Endothelial cell of umbilical vein (primary cell): Measurements from ENCODE around the gene VIPAS39. TPM values are rescaled to one million over a fixed set of nuclear protein-coding genes. Genes with fewer than 3 reads are reported as not detected.

ENCODE experiments used
- BruUV-seq: library from RNA; stranded (reverse); fragments of 400-500 nt; replicated peaks from 2 replicates; lab custom pipeline; 2021; lab: Mats Ljungman, UMichigan
- CTCF ChIA-PET: fragments of 300-600, 350-600 bp; sonication (Branson Sonifier 250); formaldehyde crosslinking; loops from one replicate; lab custom pipeline; 2021; ENCODE audit warnings: antibody characterized with exemption, inconsistent platforms; lab: Charles Lee
- POLR2A ChIA-PET: fragments of 300-600, 350-600 bp; sonication (Branson Sonifier 250); formaldehyde crosslinking; loops from one replicate; lab custom pipeline; 2021; ENCODE audit warnings: antibody characterized with exemption, inconsistent platforms; lab: Charles Lee
- DNase-seq: peaks from one replicate; pipeline ENCODE4 v3.0.0-alpha.2; 2011; ENCODE audit warnings: low read depth, low spot score
- FAIRE-seq: peaks from 2 replicates; lab custom pipeline; 2011; peaks lifted over from hg19 to GRCh38; lab: Jason Lieb, UNC
- H2AFZ ChIP-seq: 2 replicates; pipeline ENCODE4 v1.6.0; 2012; ENCODE audit warnings: low read depth, low read length, control low read depth, inconsistent platforms
- H3K27ac ChIP-seq: 2 replicates; pipeline ENCODE4 v1.5.1; 2011; ENCODE audit warnings: low read depth, mild to moderate bottlenecking, control low read depth, low read length, moderate library complexity; ENCODE audit not compliant: insufficient read depth
- H3K27me3 ChIP-seq, 2 experiments: 2 replicates each; pipeline versions ENCODE4 v1.6.0 to v1.6.1; 2011; ENCODE audit warnings: low read length in 2 of 2, mixed read lengths in 1 of 2; ENCODE audit not compliant: control insufficient read depth in 2 of 2, insufficient read depth in 2 of 2
- H3K36me3 ChIP-seq, 2 experiments: 2 replicates in 1 of 2; 3 replicates in 1 of 2; pipeline ENCODE4 v1.5.1; 2011; ENCODE audit warnings: low read length in 2 of 2, mild to moderate bottlenecking in 1 of 2, moderate library complexity in 1 of 2; ENCODE audit not compliant: control insufficient read depth in 2 of 2, insufficient read depth in 2 of 2; ENCODE audit errors: extremely low read depth in 1 of 2
- H3K4me1 ChIP-seq: 3 replicates; pipeline ENCODE4 v1.5.1; 2011; ENCODE audit warnings: mild to moderate bottlenecking, low read length; ENCODE audit not compliant: control insufficient read depth, insufficient read depth; ENCODE audit errors: extremely low read depth
- H3K4me2 ChIP-seq: 2 replicates; pipeline ENCODE4 v1.6.1; 2011; ENCODE audit warnings: low read length, control low read depth, mixed read lengths; ENCODE audit not compliant: insufficient read depth
- H3K4me3 ChIP-seq, 3 experiments: fragments of 200-600 bp in 1 of 3; sonication (generic), shearing (Covaris generic) in 1 of 3; replicated peaks in 1 of 3; 2 replicates each; pipeline ENCODE4 v1.5.1; 2011 to 2016; ENCODE audit warnings: control low read depth in 3 of 3, low read length in 3 of 3, mild to moderate bottlenecking in 2 of 3, inconsistent platforms in 1 of 3, low read depth in 1 of 3, moderate library complexity in 1 of 3; ENCODE audit not compliant: insufficient read depth in 1 of 3
- H3K79me2 ChIP-seq: 2 replicates; pipeline ENCODE4 v1.6.0; 2012; ENCODE audit warnings: low read length, inconsistent platforms; ENCODE audit not compliant: control insufficient read depth, insufficient read depth
- H3K9ac ChIP-seq: replicated peaks from 2 replicates; pipeline ENCODE3; 2011; ENCODE audit warnings: low read length, control low read depth; ENCODE audit not compliant: insufficient read depth; ENCODE audit errors: extremely low read depth
- H3K9me1 ChIP-seq: replicated peaks from 3 replicates; pipeline ENCODE4 v1.6.0; 2011; ENCODE audit warnings: mild to moderate bottlenecking, low read length; ENCODE audit not compliant: control insufficient read depth, insufficient read depth; ENCODE audit errors: extremely low read depth
- H3K9me3 ChIP-seq: replicated peaks from 2 replicates; pipeline ENCODE4 v1.5.1; 2012; ENCODE audit warnings: low read length, inconsistent platforms; ENCODE audit not compliant: control insufficient read depth, insufficient read depth
- H4K20me1 ChIP-seq: replicated peaks from 2 replicates; pipeline ENCODE3; 2011; ENCODE audit warnings: mild to moderate bottlenecking, low read length; ENCODE audit not compliant: control insufficient read depth, insufficient read depth; ENCODE audit errors: extremely low read depth
- CTCF ChIP-seq, 2 donors: IDR thresholded peaks; 1 replicate in 1 of 2; 2 replicates in 1 of 2; pipeline ENCODE4 v1.5.1; 2011; ENCODE audit warnings: low read length in 2 of 2, mild to moderate bottlenecking in 2 of 2, moderate library complexity in 2 of 2, control low read depth in 1 of 2, inconsistent platforms in 1 of 2, low read depth in 1 of 2; ENCODE audit not compliant: insufficient read depth in 1 of 2; ENCODE audit errors: extremely low read depth in 1 of 2
- EZH2 ChIP-seq: IDR thresholded peaks from 2 replicates; pipeline ENCODE4 v1.6.1; 2012; ENCODE audit warnings: borderline replicate concordance, low read depth, mild to moderate bottlenecking, moderate library complexity, low read length, inconsistent platforms; ENCODE audit not compliant: severe bottlenecking
- FOS ChIP-seq: IDR thresholded peaks from 2 replicates; pipeline ENCODE4 v1.6.1; 2011; ENCODE audit warnings: mild to moderate bottlenecking, low read length, moderate library complexity, borderline replicate concordance; ENCODE audit not compliant: insufficient read depth
- GATA2 ChIP-seq: IDR thresholded peaks from 2 replicates; pipeline ENCODE4 v1.7.0; 2011; ENCODE audit warnings: low read depth, mild to moderate bottlenecking, moderate library complexity, mixed read lengths, low read length; ENCODE audit not compliant: insufficient read length, insufficient read depth
- JUN ChIP-seq: IDR thresholded peaks from 2 replicates; pipeline ENCODE4 v1.6.1; 2011; ENCODE audit warnings: borderline replicate concordance, low read depth; ENCODE audit not compliant: insufficient read length, insufficient read depth
- MAX ChIP-seq: IDR thresholded peaks from 2 replicates; pipeline ENCODE4 v1.6.1; 2011; ENCODE audit not compliant: insufficient read depth, insufficient read length
- MYC ChIP-seq: IDR thresholded peaks from one replicate; pipeline ENCODE4 v1.6.1; 2011; ENCODE audit warnings: mild to moderate bottlenecking, low read depth, low read length
- POLR2A ChIP-seq: IDR thresholded peaks from 2 replicates; pipeline ENCODE4 v1.6.1; 2012; ENCODE audit warnings: low read depth, mild to moderate bottlenecking, control low read depth, low read length
- POLR2AphosphoS5 ChIP-seq: IDR thresholded peaks from 2 replicates; pipeline ENCODE4 v1.6.1; 2012; ENCODE audit warnings: low read depth, mild to moderate bottlenecking, control low read depth, low read length, moderate library complexity; ENCODE audit not compliant: insufficient read depth
- dilution Hi-C: fragments of 300-500 bp; cut with MboI; formaldehyde crosslinking; loops from one replicate; pipeline ENCODE4 v1.15.0; 2019; ENCODE audit warnings: low sequenced_read_pairs; ENCODE audit not compliant: extremely low pct_ligation_motif_present
- intact Hi-C: fragments of 100-400 bp; cut with micrococcal nuclease; formaldehyde crosslinking; loops from one replicate; pipeline ENCODE4 v1.10.0; 2022
- polyA plus RNA-seq, 4 experiments: library from polyadenylated mRNA; depleted of rRNA in 3 of 4; stranded (reverse) in 3 of 4; unstranded in 1 of 4; fragments of >200 nt; gene quantifications; 2 replicates each; pipeline versions ENCODE4 v1.2.1 to v1.2.3, GENCODE V29; 2011 to 2012; ENCODE audit warnings: missing spikeins in 1 of 4
- total RNA-seq: library from RNA; stranded (reverse); gene quantifications from 2 replicates; pipeline ENCODE4 v1.2.3, GENCODE V29; 2021

VIPAS39 gene
- total and polyA plus RNA-seq, 2 donors (not counting 3 experiments of a cell fraction or from before 2014, with no cell fraction given), result 24.2 to 28.2 TPM

DNA sequence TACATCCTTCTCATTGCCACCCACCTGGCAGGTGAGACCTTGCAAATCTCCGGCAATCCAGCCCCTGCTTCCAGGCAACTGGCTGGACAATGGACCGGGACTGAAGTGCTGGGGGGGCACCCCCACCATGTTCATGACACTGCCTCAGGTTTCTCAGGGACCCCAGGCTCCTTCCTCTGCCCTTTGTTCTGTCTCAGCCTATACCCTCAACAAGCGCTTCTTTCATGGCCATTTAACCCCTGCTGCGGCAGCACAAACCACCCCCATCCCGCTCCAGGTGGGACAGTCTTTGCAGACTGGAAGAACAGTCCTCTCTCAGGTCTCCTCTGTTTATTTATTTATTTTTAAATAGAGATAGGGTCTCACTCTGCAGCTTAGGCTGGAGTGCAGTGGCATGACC lies 33.7 kb upstream of the VIPAS39 start:
- ChIA-PET CTCF (no interaction called here), POLR2A (no interaction called here)
- dilution Hi-C loops, result no loop called here
- H3K36me3 ChIP-seq, result no peaks in the 10 kb centered on the region
- FAIRE-seq (no peak), DNase-seq (no peak)
- H3K9me3 ChIP-seq, result no peaks in the 10 kb centered on the region
- no peak overlapping the region for H3K27ac ChIP-seq
- no peak overlapping the region for H2AFZ ChIP-seq
- no peaks in the 10 kb centered on the region for H3K79me2 ChIP-seq
- no peak overlapping the region for H3K4me2 ChIP-seq
- no peak overlapping the region for H3K9ac ChIP-seq
- H4K20me1 ChIP-seq, result no peaks in the 10 kb centered on the region
- no peaks in the 10 kb centered on the region for H3K4me1 ChIP-seq
- no peak for TF ChIP-seq EZH2
- no peak for TF ChIP-seq POLR2AphosphoS5
- H3K4me3 ChIP-seq, result no peak overlapping the region
- no peaks in the 10 kb centered on the region for H3K9me1 ChIP-seq
- intact Hi-C loops, result no loop called here
- no TSS peak for BruUV-seq
- H3K27me3 ChIP-seq, result no peaks in the 10 kb centered on the region

DNA sequence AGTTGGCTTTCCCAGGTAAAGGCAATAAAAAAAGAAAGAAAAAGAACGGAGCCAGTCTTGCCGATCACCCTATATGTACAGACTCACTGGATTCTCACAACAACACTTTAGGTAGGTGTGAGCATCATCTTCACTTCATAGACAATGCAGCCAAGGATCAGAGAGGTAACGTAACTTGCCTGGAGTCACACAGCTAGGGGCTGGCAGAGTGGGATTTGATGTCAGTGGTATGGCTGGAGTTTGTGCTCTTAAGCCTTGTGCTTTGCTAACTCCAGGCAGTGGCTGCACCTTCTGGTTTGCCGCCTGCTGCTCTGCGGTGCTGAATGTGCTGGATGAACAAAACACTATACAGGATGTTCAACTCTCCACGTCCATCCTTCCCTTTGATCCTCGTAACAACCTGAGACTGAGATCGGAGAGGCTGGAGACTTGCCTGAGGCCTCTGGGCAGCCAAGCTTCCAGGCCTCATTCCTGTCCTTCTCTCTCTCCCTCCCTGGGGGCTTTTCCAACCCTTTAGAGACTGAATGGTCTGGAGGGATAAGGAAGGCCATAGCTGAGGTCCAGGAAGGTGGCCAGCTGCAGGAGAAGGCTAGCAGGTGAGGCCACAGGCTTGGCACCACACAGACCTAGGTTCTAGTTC lies 33.1 kb upstream of the VIPAS39 start:
- FAIRE-seq (no peak), DNase-seq (no peak)
- no peaks in the 10 kb centered on the region for H3K79me2 ChIP-seq
- no peak for TF ChIP-seq CTCF (IDR thresholded peaks at IDR 0.05; ENCODE audit: extremely low read depth in 1 of 2, insufficient read depth in 1 of 2, low read depth in 1 of 2, low read length in 2 of 2)
- TF ChIP-seq FOS, result no peak
- no peak for TF ChIP-seq POLR2AphosphoS5
- no peak for TF ChIP-seq EZH2
- TF ChIP-seq JUN, result no peak
- no peak for TF ChIP-seq MYC
- TF ChIP-seq POLR2A, result no peak
- TF ChIP-seq MAX, result no peak
- TF ChIP-seq GATA2, result no peak
- ChIA-PET POLR2A (no interaction called here), CTCF (interaction anchor here (2.2 kb wide), 1 partner anchor 14 kb away, joined by 4 read pairs; no protein-coding TSS in a partner anchor)
- H3K36me3 ChIP-seq, result no peaks in the 10 kb centered on the region
- no peaks in the 10 kb centered on the region for H3K9me3 ChIP-seq
- no TSS peak for BruUV-seq
- H2AFZ ChIP-seq, result no peak overlapping the region
- intact Hi-C loops (no loop called here), dilution Hi-C loops (no loop called here)
- H3K27ac ChIP-seq, result no peak overlapping the region
- no peak overlapping the region for H3K4me3 ChIP-seq
- H3K9me1 ChIP-seq, result no peaks in the 10 kb centered on the region
- H3K4me2 ChIP-seq, result no peak overlapping the region
- H3K9ac ChIP-seq, result no peak overlapping the region
- H3K4me1 ChIP-seq, result no peaks in the 10 kb centered on the region
- H3K27me3 ChIP-seq, result no peaks in the 10 kb centered on the region
- H4K20me1 ChIP-seq, result no peaks in the 10 kb centered on the region
